Measurements from ENCODE around the gene NUDT1. TPM values are rescaled to one million over a fixed set of nuclear protein-coding genes. Genes with fewer than 3 reads are reported as not detected.

Gene NUDT1
- total RNA-seq, 1 donor from 2014 or later: 12.8 TPM

DNA sequence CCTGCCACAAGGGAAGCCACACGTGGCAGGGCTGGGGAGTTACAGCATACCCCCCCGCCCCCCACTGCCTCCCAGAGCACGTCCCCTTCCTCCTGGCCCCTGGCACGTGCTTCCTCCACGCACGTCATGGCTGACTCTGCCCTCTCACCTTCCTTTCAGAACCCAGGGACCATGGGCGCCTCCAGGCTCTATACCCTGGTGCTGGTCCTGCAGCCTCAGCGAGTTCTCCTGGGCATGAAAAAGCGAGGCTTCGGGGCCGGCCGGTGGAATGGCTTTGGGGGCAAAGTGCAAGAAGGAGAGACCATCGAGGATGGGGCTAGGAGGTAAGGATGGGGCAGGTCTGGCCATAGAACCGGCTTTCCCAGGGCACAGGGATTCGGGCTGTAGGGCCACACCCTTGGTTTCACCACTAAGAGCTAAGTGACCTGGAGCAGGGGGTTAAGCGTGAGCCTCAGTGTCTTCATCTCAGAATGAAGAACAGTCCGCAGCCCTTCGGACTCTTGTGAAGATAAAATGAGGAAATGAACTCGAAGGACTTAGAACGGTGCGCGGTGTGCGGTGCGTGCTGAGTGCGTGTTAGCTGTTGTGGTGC, 2.5 kb downstream of the NUDT1 start:
- Mint-ChIP-seq H3K36me3 (ENCODE audit: unreplicated experiment) (no peaks in the 10 kb centered on the region), H3K4me3 (ENCODE audit: unreplicated experiment) (no peak overlapping the region)

DNA sequence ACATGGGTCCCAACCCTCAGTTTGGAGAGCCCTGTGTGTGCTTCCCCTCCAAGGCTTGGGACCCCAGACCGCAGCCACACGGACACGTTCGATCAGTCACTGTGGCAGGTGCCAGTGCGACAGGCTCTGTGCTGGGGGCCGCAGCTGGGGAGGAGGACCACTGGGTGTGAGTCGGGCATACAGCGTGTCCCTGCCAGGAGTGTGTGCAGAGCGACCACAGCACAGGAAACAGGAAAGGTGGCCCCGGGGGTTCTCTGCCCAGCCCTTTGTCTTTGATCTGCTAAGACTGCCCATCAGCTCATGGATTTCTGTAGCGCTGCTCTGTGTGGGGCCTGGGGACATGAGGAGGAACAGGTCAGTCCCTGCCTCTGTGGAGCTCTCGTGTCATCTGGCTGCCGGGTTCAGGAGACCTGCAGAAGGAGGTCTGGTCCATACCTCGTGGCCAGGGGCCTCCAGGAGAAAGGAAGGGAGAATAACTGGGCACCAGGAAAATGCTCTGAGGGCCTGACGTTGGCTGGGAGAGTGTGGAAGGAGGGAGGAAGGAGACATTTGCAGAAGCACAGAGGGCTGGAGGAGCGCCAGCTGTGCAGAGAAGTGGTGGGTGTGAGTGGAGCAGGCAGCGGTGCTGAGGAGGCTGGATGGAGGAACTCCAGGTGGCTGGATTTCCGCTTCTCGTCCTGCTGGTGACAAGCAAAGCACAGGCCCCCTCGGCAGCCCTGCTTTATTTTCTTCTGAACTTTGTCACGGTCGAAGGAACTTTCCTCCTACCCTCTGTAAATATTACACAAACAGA, 4.1 kb downstream of the NUDT1 start:
- Mint-ChIP-seq H3K36me3 (ENCODE audit: unreplicated experiment) (no peaks in the 10 kb centered on the region), H3K4me3 (ENCODE audit: unreplicated experiment) (no peak overlapping the region), H3K4me1 (ENCODE audit: unreplicated experiment) (peaks cover 37% of the 10 kb centered on the region), H3K9me3 (ENCODE audit: unreplicated experiment) (no peaks in the 10 kb centered on the region), H3K27ac (ENCODE audit: unreplicated experiment) (no peak overlapping the region), H3K27me3 (ENCODE audit: unreplicated experiment) (no peaks in the 10 kb centered on the region)
- DNase-seq (ENCODE audit: extremely low spot score, unreplicated experiment): no peak
- TF ChIP-seq, protein P1, sequence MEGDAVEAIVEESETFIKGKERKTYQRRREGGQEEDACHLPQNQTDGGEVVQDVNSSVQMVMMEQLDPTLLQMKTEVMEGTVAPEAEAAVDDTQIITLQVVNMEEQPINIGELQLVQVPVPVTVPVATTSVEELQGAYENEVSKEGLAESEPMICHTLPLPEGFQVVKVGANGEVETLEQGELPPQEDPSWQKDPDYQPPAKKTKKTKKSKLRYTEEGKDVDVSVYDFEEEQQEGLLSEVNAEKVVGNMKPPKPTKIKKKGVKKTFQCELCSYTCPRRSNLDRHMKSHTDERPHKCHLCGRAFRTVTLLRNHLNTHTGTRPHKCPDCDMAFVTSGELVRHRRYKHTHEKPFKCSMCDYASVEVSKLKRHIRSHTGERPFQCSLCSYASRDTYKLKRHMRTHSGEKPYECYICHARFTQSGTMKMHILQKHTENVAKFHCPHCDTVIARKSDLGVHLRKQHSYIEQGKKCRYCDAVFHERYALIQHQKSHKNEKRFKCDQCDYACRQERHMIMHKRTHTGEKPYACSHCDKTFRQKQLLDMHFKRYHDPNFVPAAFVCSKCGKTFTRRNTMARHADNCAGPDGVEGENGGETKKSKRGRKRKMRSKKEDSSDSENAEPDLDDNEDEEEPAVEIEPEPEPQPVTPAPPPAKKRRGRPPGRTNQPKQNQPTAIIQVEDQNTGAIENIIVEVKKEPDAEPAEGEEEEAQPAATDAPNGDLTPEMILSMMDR (IDR thresholded peaks at IDR 0.05): no peak

More for the DNA sequence above, 2.5 kb downstream of the NUDT1 start:
- no peak for DNase-seq (ENCODE audit: extremely low spot score, unreplicated experiment)
- TF ChIP-seq, protein P1 (IDR thresholded peaks at IDR 0.05): no peak
- Mint-ChIP-seq H3K27ac (ENCODE audit: unreplicated experiment) (no peak overlapping the region), H3K9me3 (ENCODE audit: unreplicated experiment) (no peaks in the 10 kb centered on the region), H3K4me1 (ENCODE audit: unreplicated experiment) (peaks cover 39% of the 10 kb centered on the region), H3K27me3 (ENCODE audit: unreplicated experiment) (no peaks in the 10 kb centered on the region)

DNA sequence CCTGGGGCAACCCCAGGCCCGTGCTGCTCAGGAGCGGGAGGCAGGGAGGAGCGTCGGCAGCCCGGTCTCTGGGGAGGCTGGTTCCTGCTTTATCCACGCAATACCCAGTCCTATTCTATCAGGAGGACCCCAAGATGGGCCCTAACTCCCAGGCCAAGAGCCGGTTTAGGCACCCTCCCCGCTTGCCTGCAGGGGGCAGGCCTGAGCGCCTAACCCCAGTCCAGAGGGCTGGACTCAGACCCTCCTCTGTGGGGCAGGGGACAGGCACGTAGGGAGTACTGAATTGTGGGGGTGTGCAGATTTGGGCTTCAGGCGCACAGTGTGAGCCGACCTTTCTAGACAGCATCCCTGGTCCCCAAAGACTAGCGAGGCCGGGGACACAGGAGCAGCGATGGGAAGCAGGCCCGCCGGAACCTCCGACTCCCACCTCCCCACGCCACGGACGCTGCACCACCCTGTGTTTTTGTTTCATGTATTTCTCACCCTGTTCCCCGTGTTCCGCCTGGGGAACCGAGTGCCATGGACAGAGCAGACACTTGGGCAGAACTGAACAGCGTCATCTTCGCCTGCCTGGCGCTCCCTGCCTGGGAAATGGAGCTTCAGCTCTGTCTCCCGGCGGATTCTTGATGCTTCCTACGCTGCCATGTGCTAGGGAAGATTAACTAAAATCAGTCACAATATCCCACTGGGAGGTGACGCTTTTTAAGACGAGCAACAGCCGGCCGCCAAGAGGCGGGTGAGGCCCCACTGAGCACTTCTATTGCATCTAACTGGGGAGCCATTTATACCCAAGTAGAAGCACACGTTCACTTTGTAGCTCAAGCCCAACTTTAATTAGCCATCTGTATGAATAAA, 5.3 kb downstream of the NUDT1 start:
- H3K4me1 Mint-ChIP-seq (ENCODE audit: unreplicated experiment): peaks cover 31% of the 10 kb centered on the region
- H3K36me3 Mint-ChIP-seq (ENCODE audit: unreplicated experiment): no peaks in the 10 kb centered on the region
- H3K4me3 Mint-ChIP-seq (ENCODE audit: unreplicated experiment): no peak overlapping the region
- TF ChIP-seq, protein P1 (IDR thresholded peaks at IDR 0.05): peak; percentile 65
- DNase-seq (ENCODE audit: extremely low spot score, unreplicated experiment): no peak
- no peaks in the 10 kb centered on the region for H3K27me3 Mint-ChIP-seq (ENCODE audit: unreplicated experiment)
- no peaks in the 10 kb centered on the region for H3K9me3 Mint-ChIP-seq (ENCODE audit: unreplicated experiment)
- H3K27ac Mint-ChIP-seq (ENCODE audit: unreplicated experiment): no peak overlapping the region

DNA sequence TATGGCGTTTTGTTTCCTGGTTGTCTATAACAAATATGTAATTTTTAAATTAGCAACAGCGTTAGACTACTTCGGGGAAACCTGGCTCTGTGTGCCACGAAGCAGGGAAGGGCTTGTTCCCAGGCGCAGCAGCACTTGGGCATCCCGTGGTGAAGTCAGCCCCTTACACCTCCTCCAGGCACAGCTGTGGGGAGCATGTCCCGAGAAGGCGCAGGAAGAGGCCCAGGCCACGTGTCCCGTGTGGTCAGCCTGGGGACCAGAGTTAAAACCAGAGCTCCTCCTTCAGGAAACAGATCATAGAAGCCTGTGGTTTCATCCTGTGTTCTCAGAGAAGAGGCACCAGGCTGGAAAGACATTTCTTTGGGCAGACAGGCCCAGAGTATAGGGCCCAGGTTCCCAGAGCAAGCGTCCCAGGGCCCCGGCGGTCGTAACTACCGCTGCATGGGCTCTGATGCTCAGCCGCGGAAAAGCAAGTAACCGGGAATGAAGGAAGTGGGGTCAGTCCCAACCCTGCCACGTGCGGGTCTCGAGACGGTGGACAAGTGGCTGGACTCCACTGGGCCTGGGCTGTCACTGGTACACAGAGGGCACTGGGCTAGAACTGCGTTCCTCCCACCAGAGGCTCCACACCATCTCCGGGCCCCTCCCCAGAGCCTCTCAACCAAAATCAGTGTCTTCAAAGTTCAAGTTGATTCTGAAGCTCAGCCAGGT, 7.1 kb downstream of the NUDT1 start:
- DNase-seq (ENCODE audit: extremely low spot score, unreplicated experiment): peak; percentile 93
- no peaks in the 10 kb centered on the region for H3K9me3 Mint-ChIP-seq (ENCODE audit: unreplicated experiment)
- peaks cover 24% of the 10 kb centered on the region for H3K4me1 Mint-ChIP-seq (ENCODE audit: unreplicated experiment)
- TF ChIP-seq, protein P1 (IDR thresholded peaks at IDR 0.05): peak; percentile 44
- H3K4me3 Mint-ChIP-seq (ENCODE audit: unreplicated experiment): peak overlapping the region; percentile 57
- H3K36me3 Mint-ChIP-seq (ENCODE audit: unreplicated experiment): no peaks in the 10 kb centered on the region
- H3K27me3 Mint-ChIP-seq (ENCODE audit: unreplicated experiment): no peaks in the 10 kb centered on the region
- peak overlapping the region; percentile 97 for H3K27ac Mint-ChIP-seq (ENCODE audit: unreplicated experiment)

All from osteocyte (in vitro differentiated cells).